ENCODE results near the gene STAT4.

The STAT4 gene

DNA sequence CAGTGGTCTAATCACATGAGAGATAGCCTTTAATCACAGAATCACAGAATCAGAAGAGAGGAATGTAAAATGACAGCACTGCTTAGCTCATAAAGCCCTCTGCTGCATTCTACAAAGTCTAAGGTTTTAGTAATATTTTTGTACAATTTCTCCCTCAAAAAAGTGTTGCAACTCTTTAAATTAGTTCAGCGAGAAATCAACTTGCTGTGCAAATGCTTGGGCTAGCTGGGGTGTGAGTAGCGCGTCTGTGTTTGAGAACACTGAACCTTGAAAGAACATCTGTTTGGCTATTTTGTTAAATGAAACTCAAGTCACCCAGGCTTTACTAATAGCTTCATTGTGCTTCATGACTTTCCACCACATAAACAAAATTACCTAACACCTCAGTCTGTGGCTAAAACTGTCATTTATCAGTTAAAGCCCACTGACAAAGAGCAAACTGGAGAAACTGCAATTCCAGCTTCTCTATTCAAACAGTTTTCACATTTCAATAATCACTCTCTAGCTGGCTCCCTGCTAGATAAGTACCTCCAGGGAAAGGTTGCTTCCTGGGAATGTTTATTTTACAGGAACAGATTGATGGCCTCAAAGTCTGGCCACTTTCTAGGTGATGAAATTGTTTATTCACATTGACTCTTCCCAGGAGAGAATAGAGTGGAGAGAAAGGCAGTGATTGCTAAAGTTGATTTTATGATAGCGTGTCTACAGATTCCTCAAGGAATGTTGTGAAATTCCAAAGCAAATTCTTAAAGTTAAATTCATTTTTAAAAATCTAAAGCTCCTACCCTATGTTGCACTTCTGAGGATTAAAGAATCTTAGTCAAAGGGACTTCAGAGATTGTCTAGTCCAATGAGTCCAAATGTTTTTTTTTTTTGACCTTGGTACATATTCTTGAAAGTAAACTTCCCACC lies 100.8 kb downstream of the STAT4 start:
- DNase-seq (ENCODE audit: insufficient read length, low spot score): no peak
- TF ChIP-seq, protein P1, sequence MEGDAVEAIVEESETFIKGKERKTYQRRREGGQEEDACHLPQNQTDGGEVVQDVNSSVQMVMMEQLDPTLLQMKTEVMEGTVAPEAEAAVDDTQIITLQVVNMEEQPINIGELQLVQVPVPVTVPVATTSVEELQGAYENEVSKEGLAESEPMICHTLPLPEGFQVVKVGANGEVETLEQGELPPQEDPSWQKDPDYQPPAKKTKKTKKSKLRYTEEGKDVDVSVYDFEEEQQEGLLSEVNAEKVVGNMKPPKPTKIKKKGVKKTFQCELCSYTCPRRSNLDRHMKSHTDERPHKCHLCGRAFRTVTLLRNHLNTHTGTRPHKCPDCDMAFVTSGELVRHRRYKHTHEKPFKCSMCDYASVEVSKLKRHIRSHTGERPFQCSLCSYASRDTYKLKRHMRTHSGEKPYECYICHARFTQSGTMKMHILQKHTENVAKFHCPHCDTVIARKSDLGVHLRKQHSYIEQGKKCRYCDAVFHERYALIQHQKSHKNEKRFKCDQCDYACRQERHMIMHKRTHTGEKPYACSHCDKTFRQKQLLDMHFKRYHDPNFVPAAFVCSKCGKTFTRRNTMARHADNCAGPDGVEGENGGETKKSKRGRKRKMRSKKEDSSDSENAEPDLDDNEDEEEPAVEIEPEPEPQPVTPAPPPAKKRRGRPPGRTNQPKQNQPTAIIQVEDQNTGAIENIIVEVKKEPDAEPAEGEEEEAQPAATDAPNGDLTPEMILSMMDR (IDR thresholded peaks at IDR 0.05; ENCODE audit: insufficient read depth, missing control alignments): no peak
- FAIRE-seq: no peak

DNA sequence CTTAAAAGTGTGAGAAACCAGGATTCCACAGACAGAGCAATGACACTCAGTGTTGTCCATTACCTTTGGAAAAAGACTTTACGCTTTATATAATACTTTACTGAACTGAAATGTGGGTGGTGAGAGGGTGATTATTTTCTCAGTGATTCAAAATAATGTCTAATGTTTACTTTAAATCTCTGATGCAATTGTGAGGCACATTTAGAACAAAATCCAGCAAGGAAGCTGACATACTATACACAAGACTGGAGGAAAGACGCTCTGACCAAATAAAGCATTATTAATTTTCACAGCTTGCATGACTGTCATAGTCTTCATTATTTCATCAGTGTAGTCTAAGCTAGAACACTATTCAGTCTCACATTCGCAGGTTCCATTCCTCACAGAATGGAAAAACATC lies 102.7 kb downstream of the STAT4 start:
- FAIRE-seq: no peak
- DNase-seq (ENCODE audit: insufficient read length, low spot score): no peak
- TF ChIP-seq, protein P1 (IDR thresholded peaks at IDR 0.05; ENCODE audit: insufficient read depth, missing control alignments): no peak

DNA sequence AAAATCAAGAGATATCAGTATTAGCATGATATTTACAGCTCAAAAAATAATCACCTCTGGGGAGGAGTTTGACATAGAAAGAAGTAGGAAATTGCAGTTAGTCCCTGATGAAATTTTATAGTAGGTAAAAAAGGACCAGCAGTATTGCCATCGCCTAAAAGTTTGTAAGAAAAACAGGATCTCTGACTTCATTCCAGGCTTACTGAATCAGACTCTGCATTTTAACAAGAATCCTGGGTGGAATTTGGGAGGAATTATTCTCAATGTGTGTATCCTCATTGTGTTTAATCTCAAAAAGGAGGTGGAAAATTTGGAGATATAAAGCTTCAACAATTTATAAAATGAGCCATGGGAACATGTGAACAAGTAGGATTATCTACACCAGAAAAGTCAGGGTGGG lies 105.7 kb downstream of the STAT4 start:
- TF ChIP-seq, protein P1 (IDR thresholded peaks at IDR 0.05; ENCODE audit: insufficient read depth, missing control alignments): no peak
- FAIRE-seq: no peak
- DNase-seq (ENCODE audit: insufficient read length, low spot score): no peak

DNA sequence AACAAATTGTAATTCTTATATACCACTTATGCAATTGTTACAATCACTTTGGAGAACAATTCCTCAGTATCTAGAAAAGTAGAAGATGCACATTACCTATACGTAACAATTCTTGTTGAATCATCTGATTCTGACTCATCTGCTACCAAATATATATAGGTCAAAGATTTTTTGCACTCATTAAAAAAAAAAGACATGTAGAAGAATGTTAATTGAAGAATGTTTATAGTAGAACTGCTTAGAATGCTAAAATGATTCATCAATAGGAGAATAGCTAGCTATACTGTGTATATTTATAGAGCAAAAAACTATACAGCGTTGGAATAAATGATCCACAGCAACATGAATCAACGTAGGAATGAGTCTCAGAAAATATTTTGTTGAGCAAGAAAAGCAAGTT lies 107.4 kb downstream of the STAT4 start:
- TF ChIP-seq, protein P1 (IDR thresholded peaks at IDR 0.05; ENCODE audit: insufficient read depth, missing control alignments): no peak
- DNase-seq (ENCODE audit: insufficient read length, low spot score): no peak
- FAIRE-seq: no peak

DNA sequence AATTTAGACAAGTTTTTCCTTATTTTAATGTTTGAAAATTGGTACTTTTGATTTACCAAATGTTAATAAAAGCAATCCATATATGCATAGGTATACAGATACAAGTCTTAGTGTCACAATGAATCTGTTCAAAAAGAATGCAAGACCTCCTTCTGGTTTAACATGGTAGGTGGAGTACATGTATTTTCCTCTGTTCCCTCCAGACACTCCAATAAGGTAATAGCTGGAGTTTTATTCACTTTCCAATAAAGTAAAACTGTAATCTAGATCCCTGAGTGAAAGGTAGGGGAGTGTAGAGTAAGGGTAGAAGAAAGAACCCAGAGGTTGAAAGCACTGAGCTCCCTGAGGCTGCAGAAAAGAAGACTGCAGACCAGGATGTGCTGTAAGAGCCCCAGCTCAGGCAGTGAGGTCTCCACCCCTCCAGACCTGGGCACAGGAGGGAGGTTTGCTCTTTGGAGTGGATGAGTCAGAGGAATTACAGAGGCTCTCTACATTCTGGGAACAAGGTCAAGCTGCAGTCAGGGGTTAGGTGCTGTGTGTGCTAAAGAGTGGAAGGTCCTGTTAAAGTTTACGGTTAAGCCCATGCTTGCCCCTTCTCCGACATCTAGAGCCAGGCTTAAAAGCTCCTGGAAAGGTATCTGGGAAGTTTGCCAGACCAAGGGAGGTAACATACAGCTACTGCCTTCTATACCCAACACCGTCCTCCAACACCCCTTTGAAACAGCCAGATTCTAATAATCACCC lies 109.2 kb downstream of the STAT4 start:
- DNase-seq (ENCODE audit: insufficient read length, low spot score): no peak

DNA sequence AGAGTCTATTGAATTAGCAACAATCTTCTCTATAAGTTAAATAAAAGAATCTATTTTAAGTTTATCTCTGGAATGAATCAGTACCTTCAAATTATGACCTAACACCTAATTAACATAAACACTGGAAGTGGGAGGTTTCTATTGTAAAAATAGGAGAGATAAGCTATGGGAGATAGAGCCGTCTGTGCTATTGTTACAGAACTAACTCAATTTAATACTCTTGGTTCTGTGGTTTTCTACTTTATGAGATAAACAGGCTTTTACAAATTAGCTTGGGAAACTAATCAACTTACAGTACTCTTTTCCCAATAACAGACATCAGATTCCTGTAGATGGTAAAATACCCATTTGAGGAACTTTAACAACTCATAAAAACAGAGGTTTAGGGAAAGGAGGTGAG lies 111.2 kb downstream of the STAT4 start:
- TF ChIP-seq, protein P1 (IDR thresholded peaks at IDR 0.05; ENCODE audit: insufficient read depth, missing control alignments): no peak
- FAIRE-seq: no peak
- no peak for DNase-seq (ENCODE audit: insufficient read length, low spot score)

More for the DNA sequence above, 109.2 kb downstream of the STAT4 start:
- no peak for FAIRE-seq
- TF ChIP-seq, protein P1 (IDR thresholded peaks at IDR 0.05; ENCODE audit: insufficient read depth, missing control alignments): no peak
